ENCODE measurements around the gene ZFYVE28. TPM values are rescaled to one million over a fixed set of nuclear protein-coding genes. Genes with fewer than 3 reads are reported as not detected.

Gene ZFYVE28
- total RNA-seq, 1 experiment from 2014 or later = 3.4 TPM

- DNase-seq (ENCODE audit: low spot score) = no peak
Measured at GRCh38 chr4:2411786-2412510, 6.5 kb downstream of the ZFYVE28 start.

- DNase-seq (ENCODE audit: low spot score) = no peak
Measured at GRCh38 chr4:2409381-2409783, 9.1 kb downstream of the ZFYVE28 start.

- DNase-seq (ENCODE audit: low spot score) = no peak
Measured at GRCh38 chr4:2408976-2409375, 9.5 kb downstream of the ZFYVE28 start.

- DNase-seq (ENCODE audit: low spot score) = peak; percentile 35
Measured at GRCh38 chr4:2408401-2408958, 10.0 kb downstream of the ZFYVE28 start.

GRCh38 chr4:2407991-2408342 is 10.5 kb downstream of the ZFYVE28 start:
- DNase-seq (ENCODE audit: low spot score) = no peak

- DNase-seq (ENCODE audit: low spot score) = no peak
Measured at GRCh38 chr4:2406920-2407319, 11.5 kb downstream of the ZFYVE28 start.

- DNase-seq (ENCODE audit: low spot score) = no peak
Measured at GRCh38 chr4:2406406-2406805, 12.0 kb downstream of the ZFYVE28 start.

GRCh38 chr4:2402941-2403340 is 15.5 kb downstream of the ZFYVE28 start:
- no peak for DNase-seq (ENCODE audit: low spot score)

- no peak for DNase-seq (ENCODE audit: low spot score)
Measured at GRCh38 chr4:2402048-2402842, 16.2 kb downstream of the ZFYVE28 start.

- DNase-seq (ENCODE audit: low spot score) = no peak
Measured at GRCh38 chr4:2401610-2401983, 16.8 kb downstream of the ZFYVE28 start.

- DNase-seq (ENCODE audit: low spot score) = no peak
Measured at GRCh38 chr4:2400841-2401609, 17.4 kb downstream of the ZFYVE28 start.

GRCh38 chr4:2399631-2400190 is 18.7 kb downstream of the ZFYVE28 start:
- no peak for DNase-seq (ENCODE audit: low spot score)

- no peak for DNase-seq (ENCODE audit: low spot score)
Measured at GRCh38 chr4:2399216-2399615, 19.2 kb downstream of the ZFYVE28 start.

- DNase-seq (ENCODE audit: low spot score) = no peak
Measured at GRCh38 chr4:2397596-2398379, 20.7 kb downstream of the ZFYVE28 start.

- DNase-seq (ENCODE audit: low spot score) = no peak
Measured at GRCh38 chr4:2396781-2397368, 21.6 kb downstream of the ZFYVE28 start.

- no peak for DNase-seq (ENCODE audit: low spot score)
Measured at GRCh38 chr4:2395584-2395983, 22.9 kb downstream of the ZFYVE28 start.

GRCh38 chr4:2395038-2395437 is 23.4 kb downstream of the ZFYVE28 start:
- DNase-seq (ENCODE audit: low spot score) = no peak

- DNase-seq (ENCODE audit: low spot score) = no peak
Measured at GRCh38 chr4:2394528-2394927, 23.9 kb downstream of the ZFYVE28 start.

- DNase-seq (ENCODE audit: low spot score) = no peak
Measured at GRCh38 chr4:2393353-2394270, 24.8 kb downstream of the ZFYVE28 start.

Measured in A172 (cell line).